Measurements from ENCODE around the gene LSM3.

Gene LSM3

GRCh38 chr3:14201940-14202684, 23.5 kb downstream of the LSM3 start:
- DNase-seq, result no peak

DNA sequence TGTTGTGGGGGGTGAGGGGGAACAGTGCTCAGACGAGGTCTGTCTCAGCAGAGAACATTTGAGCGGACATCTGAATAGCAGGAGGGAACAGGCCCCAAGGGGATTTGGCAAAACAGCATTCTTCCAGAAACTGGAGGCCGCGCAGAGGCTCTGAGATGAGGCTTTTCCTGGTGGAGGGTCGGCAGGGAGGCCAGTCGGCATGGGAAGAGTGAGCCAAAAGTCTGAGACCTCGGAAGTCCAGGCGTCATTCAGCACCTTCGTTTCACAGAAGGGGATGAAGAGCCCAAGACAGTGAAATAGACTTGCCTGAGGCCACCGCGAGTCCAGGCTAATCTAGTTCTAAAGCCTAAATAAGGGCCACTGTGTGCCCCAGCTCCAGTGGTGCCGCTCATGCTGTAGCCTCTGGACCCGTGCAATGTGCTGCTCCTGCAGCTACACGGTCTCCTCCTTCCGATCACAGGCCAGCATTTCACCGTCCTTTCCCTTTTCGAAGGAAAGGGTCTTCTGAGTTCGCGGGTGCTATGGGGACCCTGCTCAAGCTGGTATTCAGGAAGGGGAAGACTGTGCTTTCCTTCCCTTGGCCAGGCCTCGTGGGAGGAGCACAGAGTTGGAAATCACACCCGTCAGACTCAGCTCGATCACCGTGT, 24.4 kb downstream of the LSM3 start:
- DNase-seq, result no peak

GRCh38 chr3:14203521-14204079, 25.0 kb downstream of the LSM3 start:
- DNase-seq, result peak; percentile 42 to 52

DNA sequence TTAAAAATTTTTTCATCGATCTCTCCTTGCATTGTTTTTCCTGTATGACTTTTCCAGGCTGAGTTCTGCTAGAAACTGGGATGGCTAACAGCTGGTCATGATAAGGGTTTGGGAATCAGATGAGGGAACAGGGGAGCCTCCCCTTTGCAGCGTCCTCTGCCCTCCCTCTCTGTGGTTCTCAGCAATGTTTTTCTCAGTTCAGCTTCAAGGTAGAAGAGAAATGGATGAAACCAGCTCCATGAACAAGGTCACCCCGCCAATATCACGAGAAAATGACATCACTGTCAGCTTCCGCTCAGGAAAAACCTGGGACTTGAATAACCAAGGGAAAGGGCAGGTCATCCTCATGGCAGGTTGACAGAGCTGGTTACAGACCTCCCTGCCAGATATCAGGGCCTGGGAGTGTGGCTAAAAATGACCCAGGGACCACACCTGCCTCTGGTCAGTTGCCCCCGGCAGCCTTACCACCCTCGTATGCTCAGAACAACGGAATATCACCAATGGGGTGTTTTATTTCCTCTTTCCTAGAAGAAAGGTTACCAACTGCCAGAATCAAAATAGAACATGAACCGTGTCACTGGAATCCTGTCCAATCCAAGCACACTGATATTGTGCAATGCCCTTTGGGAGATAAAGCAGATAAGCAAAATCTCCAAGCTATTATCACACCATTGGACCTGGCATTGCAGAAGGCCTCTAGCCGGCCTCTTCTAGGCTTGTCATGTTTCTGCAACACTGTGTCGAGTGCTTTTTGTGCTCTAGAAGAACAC, 26.1 kb downstream of the LSM3 start:
- no peak for DNase-seq

- no peak for DNase-seq
Observed at GRCh38 chr3:14206548-14207177, 28.0 kb downstream of the LSM3 start.

DNA sequence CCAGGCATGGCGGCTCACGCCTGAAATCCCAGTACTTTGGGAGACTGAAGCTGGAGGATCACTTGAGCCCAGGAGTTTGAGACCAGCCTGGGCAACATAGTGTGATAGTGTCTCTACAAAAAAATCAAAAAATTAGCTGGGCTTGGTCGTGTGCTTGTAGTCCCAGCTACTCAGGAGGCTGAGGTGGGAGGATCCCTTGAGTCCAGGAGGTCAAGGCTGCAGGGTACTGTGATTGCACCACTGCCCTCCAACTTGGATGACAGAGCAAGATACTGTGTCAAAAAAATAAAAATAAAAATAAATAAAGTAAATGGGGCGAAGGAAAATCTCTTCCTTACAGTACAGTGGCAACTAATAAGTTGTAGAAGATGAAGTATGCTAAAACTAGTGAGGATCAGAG, 29.6 kb downstream of the LSM3 start:
- DNase-seq, result no peak

DNA sequence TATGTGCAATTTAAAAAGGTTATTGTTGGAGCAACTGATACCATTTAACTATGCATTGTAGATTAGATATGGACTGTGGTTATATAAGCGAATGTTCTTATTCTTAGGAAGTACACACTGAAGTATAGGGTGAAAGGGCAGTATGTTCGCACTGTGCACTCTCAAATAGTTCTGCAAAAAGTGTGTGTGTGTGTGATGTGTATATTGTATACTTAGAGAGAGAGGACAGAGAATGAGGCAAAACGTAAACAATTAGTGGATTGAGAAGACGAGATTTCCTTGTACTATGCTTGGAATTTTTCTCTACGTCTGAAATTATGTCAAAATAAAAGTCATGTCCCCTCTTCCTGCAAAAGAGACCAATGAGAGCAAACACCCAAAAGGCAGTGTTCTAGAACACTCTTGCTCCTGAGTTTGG, 30.4 kb downstream of the LSM3 start:
- no peak for DNase-seq

GRCh38 chr3:14209581-14210289, 31.1 kb downstream of the LSM3 start:
- DNase-seq, result no peak

- no peak for DNase-seq
Observed at GRCh38 chr3:14210290-14210688, 31.7 kb downstream of the LSM3 start.

DNA sequence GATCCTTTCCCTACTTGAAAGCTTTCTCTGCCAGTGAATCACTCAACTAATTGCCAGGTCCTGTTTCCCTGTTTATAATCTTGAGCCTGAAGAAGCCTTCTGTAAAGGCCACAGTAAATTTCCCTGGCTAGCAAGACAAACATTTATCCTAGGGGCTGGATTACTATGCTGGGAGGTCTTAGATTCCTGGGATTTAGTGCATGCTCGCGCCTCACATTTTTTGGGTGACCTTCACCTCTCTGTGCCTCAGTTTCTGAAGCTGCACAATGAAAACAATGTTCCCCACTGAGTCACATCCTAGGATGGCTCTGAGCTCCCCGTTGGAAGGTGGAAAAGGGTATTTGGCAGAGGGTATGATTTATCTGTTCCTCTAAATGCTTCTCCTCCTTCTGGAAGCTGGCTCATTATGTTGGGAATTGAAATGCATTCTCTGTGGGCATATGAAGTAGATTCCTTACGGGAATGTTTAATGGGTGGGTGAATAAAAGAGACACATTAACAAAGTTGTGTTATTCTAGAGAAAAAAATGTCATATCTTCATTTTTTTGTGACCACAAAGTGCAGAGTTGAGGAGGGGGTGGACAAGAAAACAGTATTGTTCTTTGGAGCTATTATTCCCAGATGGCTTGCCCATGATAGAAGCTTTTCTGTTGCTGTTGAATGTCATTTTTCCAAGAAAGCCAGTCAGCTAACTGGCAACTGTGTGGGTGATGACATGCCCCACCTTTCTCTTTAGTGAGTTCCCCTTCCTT, 32.4 kb downstream of the LSM3 start:
- no peak for DNase-seq

DNA sequence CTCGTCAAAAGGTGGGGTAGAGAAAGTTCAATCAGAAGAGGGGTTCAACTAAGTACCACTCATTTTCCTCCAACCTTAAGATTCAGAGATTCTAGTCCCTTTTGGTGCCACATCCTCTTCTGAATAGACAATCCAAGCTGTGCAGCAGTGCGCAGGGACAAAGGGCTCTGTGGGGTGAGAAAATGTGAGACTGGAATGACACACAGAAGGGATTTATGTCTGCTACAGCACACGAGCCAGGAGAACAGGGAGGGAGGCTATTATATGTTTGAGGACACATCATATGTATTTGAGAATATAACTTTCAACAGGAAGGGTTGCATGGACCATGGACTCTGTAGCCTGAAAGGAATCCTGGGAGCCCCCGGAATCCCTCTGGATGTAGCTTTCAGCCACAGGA, 33.0 kb downstream of the LSM3 start:
- DNase-seq, result no peak

GRCh38 chr3:14212032-14212431, 33.4 kb downstream of the LSM3 start:
- no peak for DNase-seq

DNA sequence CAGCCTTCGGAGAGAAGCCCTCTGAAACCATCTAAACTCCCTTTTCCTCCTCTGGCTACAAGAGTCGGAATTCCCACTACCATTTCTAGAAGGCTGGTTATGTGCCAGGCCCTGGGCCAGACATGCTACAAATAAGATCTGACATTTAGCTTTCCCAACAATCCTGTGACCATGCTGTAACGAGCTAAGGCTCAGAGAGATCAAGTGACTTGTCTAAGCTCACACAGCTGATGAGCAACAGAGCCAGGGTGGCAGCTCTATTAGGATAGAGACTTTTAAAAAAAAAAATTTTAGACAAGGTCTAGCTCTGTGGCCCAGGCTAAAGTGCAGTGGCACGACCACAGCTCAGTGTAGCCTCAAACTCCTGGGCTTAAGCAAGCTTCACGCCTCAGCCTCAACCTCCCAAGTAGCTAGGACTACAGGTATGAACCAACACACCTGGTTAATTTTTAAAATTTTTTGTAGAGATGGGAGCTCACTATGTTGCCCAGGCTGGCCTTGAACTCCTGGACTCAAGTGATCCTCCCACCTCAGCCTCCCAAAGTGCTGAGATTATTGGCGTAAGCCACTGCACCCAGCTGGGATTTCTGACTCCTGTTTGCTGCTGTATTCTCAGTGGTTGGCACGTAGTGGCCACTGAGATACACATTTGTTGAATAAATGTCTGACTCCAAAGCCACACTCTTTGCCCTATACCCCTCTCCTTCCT, 34.6 kb downstream of the LSM3 start:
- no peak for DNase-seq

- no peak for DNase-seq
Observed at GRCh38 chr3:14214764-14215163, 36.1 kb downstream of the LSM3 start.

DNA sequence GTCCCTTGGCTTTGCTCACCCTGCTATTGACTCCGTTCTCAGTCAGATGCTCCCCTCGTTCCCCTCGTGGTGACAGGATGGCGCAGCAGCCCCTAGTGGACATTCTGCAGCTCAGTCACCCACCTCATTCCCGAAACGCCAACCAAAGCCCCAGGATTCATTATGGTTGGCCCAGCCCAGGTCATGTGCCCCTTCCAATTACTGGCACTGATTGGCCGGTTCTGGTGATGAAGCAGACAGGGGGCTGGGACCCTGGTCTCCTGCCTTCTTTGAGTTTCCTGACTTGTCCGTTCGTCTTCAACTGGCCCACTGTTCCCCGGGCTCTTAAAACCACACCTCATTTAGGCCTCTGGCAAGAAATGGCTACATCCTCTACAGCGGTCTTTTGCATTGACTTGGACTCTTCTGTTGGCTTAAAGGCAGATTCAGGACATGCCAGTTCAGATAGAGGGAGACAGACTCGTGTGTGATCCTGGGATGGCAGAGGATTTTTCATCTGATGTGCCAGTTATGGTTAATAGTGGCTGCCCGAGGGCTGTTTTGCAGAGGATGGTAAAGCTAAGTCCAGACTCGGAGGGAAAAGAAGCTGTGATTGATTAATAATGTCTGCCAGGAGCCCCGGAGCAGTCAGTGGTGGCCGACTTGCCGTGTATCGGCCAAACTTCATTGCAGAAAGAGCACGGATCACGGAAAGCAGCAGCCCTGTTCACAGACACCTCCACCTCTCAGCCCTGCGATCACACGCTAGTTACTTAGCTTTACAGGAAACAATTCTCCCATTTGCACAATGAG, 37.8 kb downstream of the LSM3 start:
- peak; percentile 29 to 70 for DNase-seq

- no peak for DNase-seq
Observed at GRCh38 chr3:14218355-14218754, 39.7 kb downstream of the LSM3 start.

- DNase-seq, result no peak
Observed at GRCh38 chr3:14220933-14221332, 42.3 kb downstream of the LSM3 start.

DNA sequence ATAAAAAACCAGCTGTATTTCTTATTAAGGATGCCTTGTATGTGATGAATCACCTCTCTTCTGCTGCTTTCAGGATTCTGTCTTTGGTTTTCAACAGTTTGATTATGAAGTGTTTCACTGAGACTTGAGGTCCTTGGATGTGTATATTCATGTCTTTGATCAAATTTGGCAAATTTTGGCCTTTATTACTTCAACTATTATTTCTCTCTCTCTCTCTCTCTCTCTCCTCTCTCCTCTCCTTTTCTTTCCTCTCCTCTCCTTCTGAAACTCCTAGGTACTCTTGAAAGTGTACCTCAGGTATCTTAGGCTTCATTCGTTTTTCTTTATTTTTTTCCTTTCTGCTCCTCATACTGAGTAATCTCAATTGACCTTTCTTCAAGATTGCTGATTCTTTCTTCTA, 43.3 kb downstream of the LSM3 start:
- no peak for DNase-seq

- no peak for DNase-seq
Observed at GRCh38 chr3:14222457-14222856, 43.8 kb downstream of the LSM3 start.
